NCI-H1092 (cell line): ENCODE results near the gene DIP2C.
"Not testable (repeated sequence)": the region's sequence is repeated elsewhere in the genome, so short reads cannot be mapped to it uniquely, and the experiment has no call there.

Experiments
- DNase-seq: peaks from one replicate; lab custom pipeline; 2025; lab: John Stamatoyannopoulos, UW

Gene DIP2C

GRCh38 chr10:442209-442608, 247.3 kb downstream of the DIP2C start:
- no peak for DNase-seq

GRCh38 chr10:441659-442058, 247.8 kb downstream of the DIP2C start:
- DNase-seq, result no peak

GRCh38 chr10:440127-440526, 249.3 kb downstream of the DIP2C start:
- no peak for DNase-seq

- no peak for DNase-seq
These were observed 251.6 kb downstream of the DIP2C start for GRCh38 chr10:437698-438490.

- DNase-seq, result no peak
These were observed 252.4 kb downstream of the DIP2C start for GRCh38 chr10:436911-437665.

GRCh38 chr10:436013-436697, 253.3 kb downstream of the DIP2C start:
- DNase-seq, result no peak

GRCh38 chr10:435397-435796, 254.1 kb downstream of the DIP2C start:
- no peak for DNase-seq

- no peak for DNase-seq
These were observed 259.8 kb downstream of the DIP2C start for GRCh38 chr10:429696-430095.

GRCh38 chr10:427761-428519, 261.5 kb downstream of the DIP2C start:
- no peak for DNase-seq

- DNase-seq, result not testable (repeated sequence)
These were observed 264.1 kb downstream of the DIP2C start for GRCh38 chr10:425365-425764.

GRCh38 chr10:424724-425123, 264.7 kb downstream of the DIP2C start:
- DNase-seq, result not testable (repeated sequence)

- DNase-seq, result no peak
These were observed 266.3 kb downstream of the DIP2C start for GRCh38 chr10:423178-423577.

GRCh38 chr10:422675-423074, 266.8 kb downstream of the DIP2C start:
- DNase-seq, result no peak

GRCh38 chr10:422241-422640, 267.2 kb downstream of the DIP2C start:
- no peak for DNase-seq

- DNase-seq, result no peak
These were observed 268.3 kb downstream of the DIP2C start for GRCh38 chr10:421170-421569.

GRCh38 chr10:420154-421121, 269.0 kb downstream of the DIP2C start:
- DNase-seq, result no peak

- DNase-seq, result no peak
These were observed 270.6 kb downstream of the DIP2C start for GRCh38 chr10:418894-419293.

- DNase-seq, result no peak
These were observed 271.2 kb downstream of the DIP2C start for GRCh38 chr10:418226-418625.

- no peak for DNase-seq
These were observed 273.4 kb downstream of the DIP2C start for GRCh38 chr10:416091-416515.

- no peak for DNase-seq
These were observed 275.8 kb downstream of the DIP2C start for GRCh38 chr10:413662-414071.

GRCh38 chr10:412109-412508, 277.4 kb downstream of the DIP2C start:
- DNase-seq, result no peak
